Lower lobe of right lung (tissue), 2 donors: ENCODE data around the gene POU6F2. TPM values are rescaled to one million over a fixed set of nuclear protein-coding genes. Genes with fewer than 3 reads are reported as not detected.

Experiments used
- ATAC-seq, 2 donors: fragments of 200-7000 bp; cut with Tn5 transposase; one replicate each; pipeline ENCODE4 v1.9.1; 2020 to 2022; ENCODE audit warnings: mild to moderate bottlenecking in 2 of 2, moderate library complexity in 2 of 2
- DNase-seq: peaks from one replicate; pipeline ENCODE4 v3.0.0-alpha.2; 2020
- H3K27ac ChIP-seq: fragments of 200-600 bp; one replicate; pipeline ENCODE4 v1.8.0; 2022
- H3K27me3 ChIP-seq: fragments of 200-600 bp; one replicate; pipeline ENCODE4 v1.8.0; 2022; ENCODE audit warnings: low read depth
- H3K36me3 ChIP-seq: fragments of 200-600 bp; one replicate; pipeline ENCODE4 v1.8.0; 2022; ENCODE audit warnings: mild to moderate bottlenecking
- H3K4me1 ChIP-seq: fragments of 200-600 bp; one replicate; pipeline ENCODE4 v1.8.0; 2022
- H3K4me3 ChIP-seq: fragments of 200-600 bp; one replicate; pipeline ENCODE4 v1.8.0; 2022; ENCODE audit warnings: mild to moderate bottlenecking
- H3K9me3 ChIP-seq: fragments of 200-600 bp; one replicate; pipeline ENCODE4 v1.8.0; 2022
- CTCF ChIP-seq: fragments of 200-600 bp; IDR thresholded peaks from one replicate; pipeline ENCODE4 v1.8.0; 2022; ENCODE audit warnings: antibody characterized with exemption, mild to moderate bottlenecking
- intact Hi-C: fragments of 100-400 bp; cut with DNase I; formaldehyde crosslinking; loops from one replicate; pipeline ENCODE4 v1.11.0; 2022
- total RNA-seq: library from RNA; stranded (reverse); fragmentation: NEBNext Ultra II Directional; extraction: Animal tissue kit (Norgen Biotek cat#: 25700); gene quantifications from one replicate; pipeline ENCODE4 v1.2.1, GENCODE V29; 2021
- donor health status: DM: no; HTN: yes; CAD: no; lungs with severe emphysema.

Gene POU6F2
- total RNA-seq, 1 donor from 2014 or later: not detected

GRCh38 chr7:39168403-39169098 lies 190.8 kb downstream of the POU6F2 start:
- no peaks in the 10 kb centered on the region for H3K4me1 ChIP-seq
- TF ChIP-seq CTCF: no peak
- ATAC-seq (no peak), DNase-seq (no peak)
- no peak overlapping the region for H3K27ac ChIP-seq
- no peaks in the 10 kb centered on the region for H3K9me3 ChIP-seq
- H3K36me3 ChIP-seq: no peaks in the 10 kb centered on the region
- no peaks in the 10 kb centered on the region for H3K27me3 ChIP-seq
- intact Hi-C loops: no loop called here
- no peak overlapping the region for H3K4me3 ChIP-seq

- H3K27ac ChIP-seq: no peak overlapping the region
- DNase-seq: no peak
- no peak for TF ChIP-seq CTCF
Measured at GRCh38 chr7:39172137-39172536, 194.4 kb downstream of the POU6F2 start.

GRCh38 chr7:39181398-39181797 lies 203.7 kb downstream of the POU6F2 start:
- H3K9me3 ChIP-seq: no peaks in the 10 kb centered on the region
- H3K4me3 ChIP-seq: no peak overlapping the region
- no peaks in the 10 kb centered on the region for H3K4me1 ChIP-seq
- H3K36me3 ChIP-seq: no peaks in the 10 kb centered on the region
- DNase-seq (no peak), ATAC-seq (no peak)
- no peaks in the 10 kb centered on the region for H3K27me3 ChIP-seq
- no peak overlapping the region for H3K27ac ChIP-seq
- intact Hi-C loops: no loop called here
- TF ChIP-seq CTCF: no peak

More at GRCh38 chr7:39172137-39172536, 194.4 kb downstream of the POU6F2 start:
- Histone ChIP-seq H3K4me3 (no peak overlapping the region), H3K4me1 (no peaks in the 10 kb centered on the region), H3K36me3 (no peaks in the 10 kb centered on the region), H3K9me3 (no peaks in the 10 kb centered on the region), H3K27me3 (no peaks in the 10 kb centered on the region)
- intact Hi-C loops: no loop called here
- ATAC-seq: no peak

GRCh38 chr7:39183796-39184195 lies 206.1 kb downstream of the POU6F2 start:
- no peak overlapping the region for H3K4me3 ChIP-seq
- no peak overlapping the region for H3K27ac ChIP-seq
- no peaks in the 10 kb centered on the region for H3K4me1 ChIP-seq
- intact Hi-C loops: no loop called here
- H3K36me3 ChIP-seq: no peaks in the 10 kb centered on the region
- no peak for TF ChIP-seq CTCF
- no peak for ATAC-seq
- no peaks in the 10 kb centered on the region for H3K27me3 ChIP-seq
- DNase-seq: no peak
- no peaks in the 10 kb centered on the region for H3K9me3 ChIP-seq

- ATAC-seq: no peak
- Histone ChIP-seq H3K27ac (no peak overlapping the region), H3K4me3 (no peak overlapping the region), H3K4me1 (no peaks in the 10 kb centered on the region), H3K36me3 (no peaks in the 10 kb centered on the region), H3K27me3 (no peaks in the 10 kb centered on the region), H3K9me3 (no peaks in the 10 kb centered on the region)
- intact Hi-C loops: no loop called here
- no peak for DNase-seq
- TF ChIP-seq CTCF: no peak
Measured at GRCh38 chr7:39184391-39184790, 206.7 kb downstream of the POU6F2 start.
